Posterior cingulate gyrus (tissue), 11 donors: ENCODE results near the gene GOLGA6L7.
"Not testable (repeated sequence)": the region's sequence is repeated elsewhere in the genome, so short reads cannot be mapped to it uniquely, and the experiment has no call there.

ENCODE experiments used
- DNase-seq, 10 donors: peaks; one replicate each; pipeline versions ENCODE4 v3.0.0 to v3.0.0-alpha.2; 2020 to 2021; ENCODE audit warnings: mixed read lengths in 3 of 10
- intact Hi-C: fragments of 100-400 bp; cut with DNase I; formaldehyde crosslinking; loops from one replicate; pipeline ENCODE4 v1.15.1; 2023

The GOLGA6L7 gene

DNA sequence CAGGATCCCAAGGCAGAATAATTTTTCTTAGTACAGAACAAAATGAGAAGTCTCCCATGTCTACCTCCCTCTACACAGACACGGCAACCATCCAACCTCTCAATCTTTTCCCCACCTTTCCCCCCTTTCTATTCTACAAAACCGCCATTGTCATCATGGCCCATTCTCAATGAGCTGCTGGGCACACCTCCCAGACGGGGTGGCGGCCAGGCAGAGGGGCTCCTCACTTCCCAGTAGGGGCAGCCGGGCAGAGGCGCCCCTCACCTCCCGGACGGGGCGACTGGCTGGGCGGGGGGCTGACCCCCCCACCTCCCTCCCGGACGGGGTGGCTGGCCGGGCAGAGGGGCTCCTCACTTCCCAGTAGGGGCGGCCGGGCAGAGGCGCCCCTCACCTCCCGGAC is 827 bp upstream of the GOLGA6L7 start:
- DNase-seq, result peak in 1 of 10 donors; percentile 52
- intact Hi-C loops, result not testable (repeated sequence)

DNA sequence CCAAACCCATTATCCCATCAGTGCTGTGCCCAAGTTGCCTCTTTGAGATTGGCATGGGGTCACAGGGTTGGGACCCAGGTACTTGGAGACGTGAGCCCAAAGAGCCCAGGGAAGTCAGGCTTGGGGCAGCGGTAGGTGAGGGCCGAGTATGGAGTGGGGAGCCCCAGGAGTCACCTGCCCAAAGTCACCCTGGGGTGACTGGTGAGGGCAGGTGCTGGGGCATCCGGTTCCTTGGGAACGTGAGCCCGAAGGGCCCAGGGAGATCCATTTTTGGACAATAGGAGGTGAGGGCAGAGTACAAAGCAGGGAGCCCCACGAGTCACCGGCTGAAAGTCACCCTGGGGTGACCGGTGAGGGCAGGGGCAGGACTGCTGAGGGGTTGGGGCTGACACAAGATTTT is 485 bp downstream of the GOLGA6L7 start:
- intact Hi-C loops, result not testable (repeated sequence)
- peak in 1 of 10 donors; percentile 65 for DNase-seq

DNA sequence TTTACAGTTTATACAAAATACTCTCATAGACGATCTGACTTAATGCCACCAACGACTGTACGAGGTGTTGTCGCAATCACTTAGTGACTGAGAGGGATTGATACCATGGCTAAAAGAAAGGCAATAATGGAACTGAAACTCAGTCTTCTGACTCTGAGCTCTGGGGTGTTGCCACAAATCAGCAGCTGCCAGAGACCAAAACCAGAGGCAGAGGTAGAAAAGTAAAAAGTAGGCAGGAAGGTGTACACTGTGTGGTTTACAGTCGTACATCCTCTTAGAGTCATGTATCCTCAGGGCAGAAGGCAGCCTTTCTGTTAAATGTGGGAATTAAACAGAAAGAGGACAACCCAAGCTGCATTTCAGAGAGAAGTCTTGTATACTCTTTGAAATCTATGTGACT is 1.2 kb downstream of the GOLGA6L7 start:
- intact Hi-C loops, DNase-seq: not testable (repeated sequence)

DNA sequence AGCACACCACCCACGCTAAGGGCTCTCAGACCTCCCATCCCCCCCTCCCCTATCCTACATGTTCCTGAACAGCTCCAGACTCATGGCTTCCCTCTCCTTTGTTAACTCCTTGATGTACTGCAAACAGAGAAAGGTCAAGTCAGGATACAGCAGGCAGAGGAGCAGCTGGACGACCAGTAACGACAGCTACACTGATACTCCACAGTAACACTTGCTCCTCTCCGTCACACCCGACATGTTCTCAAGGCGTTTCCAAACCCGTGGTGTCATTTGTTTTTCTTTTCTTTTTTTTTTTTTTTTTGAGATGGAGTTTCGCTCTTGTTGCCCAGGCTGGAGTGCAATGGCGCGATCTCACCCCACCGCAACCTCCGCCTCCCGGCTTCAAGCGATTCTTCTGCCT is 4.3 kb downstream of the GOLGA6L7 start:
- not testable (repeated sequence) for DNase-seq

DNA sequence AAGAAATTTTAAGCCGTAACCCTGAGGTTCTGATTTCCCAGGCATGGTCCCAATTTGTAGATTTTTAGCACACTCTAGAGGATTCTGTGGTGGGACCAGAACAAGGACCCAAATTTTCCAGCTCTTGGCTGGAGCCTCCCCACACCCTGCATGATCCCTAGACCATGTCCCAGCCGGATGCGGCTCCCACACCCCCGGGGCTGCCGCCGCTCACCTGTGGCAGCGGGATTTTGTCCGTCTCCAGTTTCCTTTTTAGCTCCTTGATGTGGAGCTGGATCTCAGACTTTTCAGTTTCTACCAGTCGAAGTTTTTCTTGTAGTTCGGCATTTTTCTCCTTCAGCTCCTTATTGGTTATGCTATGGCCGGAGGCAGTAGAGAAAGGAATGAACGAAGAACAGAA is 4.9 kb downstream of the GOLGA6L7 start:
- peak in 1 of 10 donors; percentile 56 for DNase-seq
- intact Hi-C loops, result not testable (repeated sequence)

More for the DNA sequence above, 4.3 kb downstream of the GOLGA6L7 start:
- intact Hi-C loops, result not testable (repeated sequence)

DNA sequence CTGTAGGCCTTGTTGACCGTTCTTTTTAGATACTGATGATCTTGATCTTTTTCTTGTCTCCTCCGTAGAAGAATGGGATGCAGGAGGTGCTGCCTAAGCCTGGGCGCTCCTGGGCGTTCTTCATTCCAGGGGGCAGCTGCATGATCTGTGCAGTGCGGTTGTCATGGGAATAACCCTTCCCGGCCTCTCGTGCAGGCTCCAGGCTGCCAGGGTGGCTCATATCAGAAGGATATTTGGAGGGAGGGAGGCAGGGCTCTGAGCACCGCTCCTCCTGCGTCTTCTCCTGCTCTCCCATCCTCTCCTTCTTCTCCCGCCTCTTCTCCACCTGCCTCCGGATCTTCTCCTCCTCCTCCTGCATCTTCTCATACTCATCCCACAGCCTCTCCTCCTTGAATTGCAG is 6.2 kb downstream of the GOLGA6L7 start:
- intact Hi-C loops, result not testable (repeated sequence)
- peak in 1 of 10 donors; percentile 50 for DNase-seq

DNA sequence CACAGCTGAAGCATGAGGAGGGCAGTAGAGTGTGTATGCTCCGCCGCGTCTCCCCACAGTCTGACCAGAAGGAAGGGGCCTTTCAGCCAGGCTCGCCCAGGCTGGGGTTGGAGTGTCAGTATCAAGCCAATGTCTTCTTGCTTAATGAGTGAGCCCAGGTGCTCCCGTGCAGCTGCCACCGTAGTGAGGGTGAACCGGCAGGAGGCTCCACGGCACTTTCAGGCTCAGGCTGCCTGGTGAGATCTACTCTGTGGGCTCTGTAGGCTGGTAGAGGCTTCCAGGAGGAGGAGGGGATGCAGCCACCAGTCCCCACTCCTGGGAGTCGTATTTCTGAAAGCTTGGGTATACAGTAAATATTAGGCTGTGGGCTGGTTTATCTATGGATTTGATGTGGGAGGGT is 8.2 kb downstream of the GOLGA6L7 start:
- intact Hi-C loops, result not testable (repeated sequence)

DNA sequence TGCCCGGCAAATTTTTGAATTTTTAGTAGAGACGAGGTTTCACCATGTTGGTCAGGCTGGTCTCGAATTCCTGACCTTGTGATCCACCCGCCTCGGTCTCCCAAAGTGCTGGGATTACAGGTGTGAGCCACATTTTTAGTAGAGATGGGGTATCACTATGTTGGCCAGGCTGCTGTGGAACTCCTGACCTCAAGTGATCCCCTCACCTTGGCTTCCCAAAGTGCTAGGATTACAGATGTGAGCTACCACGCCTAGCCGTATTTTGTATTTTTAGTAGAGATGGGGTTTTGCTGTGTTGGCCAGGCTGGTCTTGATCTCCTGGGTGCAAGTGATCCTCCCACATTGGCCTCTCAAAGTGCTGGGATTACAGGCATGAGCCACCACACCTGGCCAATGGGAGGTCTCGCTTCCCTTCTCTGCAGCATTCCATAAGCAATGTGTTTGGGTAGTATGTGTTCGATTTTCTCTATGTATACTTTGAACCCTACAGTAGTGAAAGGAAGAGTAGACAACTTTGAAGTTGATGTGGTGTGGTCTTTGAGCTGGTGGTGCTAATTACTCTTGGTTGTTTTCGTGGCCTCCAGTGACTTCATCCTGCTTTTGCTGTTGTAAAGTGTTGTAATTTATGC is 13.4 kb downstream of the GOLGA6L7 start:
- DNase-seq, intact Hi-C loops: not testable (repeated sequence)

More for the DNA sequence above, 8.2 kb downstream of the GOLGA6L7 start:
- DNase-seq, result not testable (repeated sequence)

DNA sequence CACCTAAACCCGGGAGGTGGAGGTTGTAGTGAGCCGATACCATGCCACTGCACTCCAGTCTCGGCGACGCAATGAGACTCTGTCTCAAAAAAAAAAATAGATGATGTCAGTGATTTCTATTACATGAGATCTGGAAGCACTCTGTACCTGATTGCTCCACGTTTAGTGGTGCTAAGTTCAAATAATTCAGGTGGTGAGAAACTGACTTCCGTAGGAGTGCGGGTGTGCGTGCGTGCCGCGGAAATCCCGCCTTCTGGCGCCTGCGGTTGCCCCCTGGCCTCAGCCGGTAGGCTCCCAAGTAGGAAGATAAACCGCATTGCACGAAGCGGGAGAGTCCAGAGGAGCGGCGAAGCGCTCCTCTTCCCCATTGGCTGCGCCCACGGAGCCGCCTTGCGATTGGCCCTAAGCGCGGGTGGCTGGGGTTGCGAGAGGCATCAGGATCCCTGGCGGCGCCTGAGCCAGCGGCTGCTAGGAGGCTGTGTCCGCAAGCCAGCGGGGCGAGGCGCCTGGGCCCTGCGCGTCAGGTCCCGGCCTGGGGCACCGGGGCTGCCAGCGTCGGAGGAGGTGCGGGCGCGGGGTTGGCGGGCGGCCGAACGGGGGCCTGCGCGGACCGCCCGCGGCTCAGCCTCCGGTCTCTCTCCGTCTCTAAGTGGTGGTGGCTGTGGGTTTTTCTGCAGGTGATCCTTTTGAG is 16.4 kb downstream of the GOLGA6L7 start:
- intact Hi-C loops, result not testable (repeated sequence)
- peak; percentile 85 to 98 (median 89) for DNase-seq

DNA sequence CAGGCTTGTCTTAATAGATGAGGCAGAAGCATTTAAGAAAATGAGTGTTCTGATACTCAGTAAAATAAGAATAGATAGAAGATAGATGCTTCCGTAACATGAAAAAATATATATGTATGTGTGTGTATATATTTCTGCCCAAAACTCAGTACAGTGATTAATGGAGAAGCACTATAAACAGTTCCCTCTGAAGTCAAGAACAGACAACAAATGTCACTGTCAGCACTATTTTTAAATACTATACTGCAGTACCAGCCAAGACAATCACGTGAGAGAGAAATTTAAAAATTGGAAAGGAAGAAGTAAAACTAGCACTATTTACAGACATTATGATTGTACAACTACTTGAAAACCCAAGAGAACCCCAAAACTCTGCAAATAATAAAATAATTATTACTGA is 27.0 kb downstream of the GOLGA6L7 start:
- intact Hi-C loops, DNase-seq: not testable (repeated sequence)

DNA sequence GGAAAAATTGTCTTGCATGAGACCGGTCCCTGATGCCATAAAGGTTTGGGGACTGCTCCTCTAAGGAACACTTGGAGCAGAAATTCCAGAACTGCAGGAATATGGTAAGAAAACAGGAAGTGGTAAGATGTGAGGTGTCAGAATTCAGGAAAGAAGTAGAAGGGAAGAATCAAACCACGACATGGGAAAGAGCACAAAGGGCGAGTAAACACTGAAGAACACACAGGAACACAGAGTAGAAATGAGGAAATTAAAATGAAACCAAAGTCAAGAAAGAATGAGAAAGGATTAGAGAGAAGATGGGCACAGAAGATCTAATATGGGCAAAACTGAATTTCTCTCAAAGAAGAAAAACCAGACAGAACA is 28.5 kb downstream of the GOLGA6L7 start:
- DNase-seq, intact Hi-C loops: not testable (repeated sequence)

DNA sequence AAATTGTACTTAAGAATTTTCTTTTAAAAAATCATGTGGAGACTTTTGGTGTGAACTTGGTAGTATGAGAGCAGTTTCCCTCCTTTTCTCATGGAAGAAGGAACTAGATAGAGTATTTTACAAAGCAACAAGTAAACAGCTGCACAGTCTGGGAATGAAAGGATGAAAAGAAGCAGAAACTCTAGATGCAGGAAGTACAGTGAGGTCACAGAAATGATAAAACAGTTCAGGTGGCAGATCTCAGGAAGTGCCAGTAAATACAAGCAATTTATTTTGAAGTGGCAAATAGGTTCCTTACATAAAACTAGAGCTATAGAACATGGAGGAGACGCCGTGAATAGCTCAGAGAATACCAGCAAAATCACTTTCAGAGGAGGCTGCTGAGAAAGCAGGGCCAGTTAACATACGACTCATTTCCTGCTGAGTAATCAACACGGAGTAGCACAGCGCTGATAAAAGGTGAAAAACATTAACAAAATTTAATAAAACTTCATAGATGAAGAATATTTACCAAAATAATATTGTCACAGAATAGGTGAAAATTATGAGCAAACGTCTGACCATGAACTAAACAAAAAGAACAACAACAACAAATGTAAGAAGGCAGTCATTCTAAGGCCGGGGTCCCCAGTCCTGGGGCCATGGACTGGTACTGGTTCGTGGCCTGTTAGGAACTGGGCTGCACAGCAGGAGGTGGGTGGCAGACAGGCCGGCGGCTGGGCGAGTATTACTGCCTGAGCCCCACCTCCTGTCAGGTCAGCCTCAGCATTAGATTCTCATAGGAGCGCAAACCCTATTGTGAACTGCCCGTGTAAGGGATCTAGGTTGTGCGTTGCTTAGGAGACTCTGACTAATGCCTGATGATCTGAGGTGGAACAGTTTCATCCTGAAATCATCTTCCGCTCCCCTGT is 29.2 kb downstream of the GOLGA6L7 start:
- intact Hi-C loops, DNase-seq: not testable (repeated sequence)

DNA sequence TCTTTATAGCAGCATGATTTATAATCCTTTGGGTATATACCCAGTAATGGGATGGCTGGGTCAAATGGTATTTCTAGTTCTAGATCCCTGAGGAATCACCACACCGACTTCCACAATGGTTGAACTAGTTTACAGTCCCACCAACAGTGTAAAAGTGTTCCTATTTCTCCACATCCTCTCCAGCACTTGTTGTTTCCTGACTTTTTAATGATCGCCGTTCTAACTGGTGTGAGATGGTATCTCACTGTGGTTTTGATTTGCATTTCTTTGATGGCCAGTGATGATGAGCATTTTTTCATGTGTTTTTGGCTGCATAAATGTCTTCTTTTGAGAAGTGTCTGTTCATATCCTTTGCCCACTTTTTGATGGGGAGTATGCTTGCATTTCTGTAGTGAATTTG is 30.3 kb downstream of the GOLGA6L7 start:
- DNase-seq, intact Hi-C loops: not testable (repeated sequence)

DNA sequence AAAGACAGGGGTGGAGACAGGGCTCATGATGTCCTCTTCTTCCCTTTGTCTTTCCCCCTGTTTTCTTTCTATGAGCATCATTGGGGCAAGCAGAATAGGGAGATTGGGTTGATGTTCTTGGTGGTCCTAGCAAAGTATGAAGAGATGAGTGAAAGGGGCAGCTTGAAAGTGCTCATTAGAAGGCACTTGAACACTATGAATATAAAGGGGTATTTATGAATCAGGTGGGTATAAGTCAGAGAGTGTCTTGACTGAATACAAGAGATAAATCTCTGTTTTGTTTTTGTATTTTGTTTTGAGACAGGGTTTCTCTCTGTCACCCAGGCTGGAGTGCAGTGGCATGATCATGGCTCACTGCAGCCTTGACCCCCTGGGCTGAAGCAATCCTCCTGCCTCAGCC is 34.4 kb downstream of the GOLGA6L7 start:
- DNase-seq, intact Hi-C loops: not testable (repeated sequence)

DNA sequence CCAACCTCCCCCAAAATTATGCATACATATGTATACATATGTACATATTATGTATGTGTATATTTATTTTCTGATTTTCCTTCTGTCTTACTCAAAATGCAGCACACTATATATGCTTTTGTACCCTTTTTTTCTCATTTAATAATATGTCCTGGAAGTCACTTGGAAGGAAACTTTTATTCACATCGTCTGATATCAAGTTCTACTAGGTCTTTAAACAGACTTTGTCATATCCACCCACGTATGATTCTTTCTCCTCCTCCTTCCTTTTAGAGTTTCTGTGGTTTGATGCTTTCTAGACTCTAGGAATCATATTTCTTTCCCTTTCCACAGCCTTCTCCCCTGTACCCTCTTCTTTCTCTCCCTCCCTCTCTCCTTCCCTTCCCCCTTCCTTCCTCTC is 35.1 kb downstream of the GOLGA6L7 start:
- DNase-seq, intact Hi-C loops: not testable (repeated sequence)

DNA sequence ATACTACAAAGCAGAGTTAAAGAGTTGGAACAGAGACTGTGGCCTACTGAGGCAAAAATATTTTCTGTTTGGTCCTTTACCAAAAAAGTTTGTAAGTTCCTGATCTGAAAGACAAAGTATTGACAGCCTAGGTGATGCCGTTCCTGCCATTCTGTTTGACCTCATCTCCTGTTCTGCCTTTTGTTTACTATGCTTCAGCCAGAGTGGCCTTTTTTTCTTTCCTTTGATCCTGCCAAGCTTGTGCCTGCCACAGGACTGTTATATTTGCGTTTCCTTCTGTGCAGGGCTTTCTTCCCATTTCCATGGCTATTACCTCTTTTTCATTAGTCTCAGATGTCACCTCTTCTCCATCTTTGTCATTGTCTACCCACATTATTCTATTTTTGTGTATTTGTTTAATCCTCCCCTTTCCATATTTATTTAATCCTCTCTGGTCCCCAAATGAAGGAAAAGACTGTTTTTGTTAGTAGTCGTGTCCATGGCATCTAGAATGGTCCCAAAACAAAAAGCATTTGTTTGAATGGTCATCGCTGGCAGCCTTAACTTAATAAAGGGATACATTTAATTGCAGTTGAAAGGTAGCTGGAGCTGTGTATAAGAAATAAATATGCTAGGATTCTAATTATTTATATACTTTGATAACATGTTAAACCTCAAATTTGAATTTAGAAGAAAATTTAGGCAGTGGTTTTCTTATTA is 36.4 kb downstream of the GOLGA6L7 start:
- DNase-seq, intact Hi-C loops: not testable (repeated sequence)

DNA sequence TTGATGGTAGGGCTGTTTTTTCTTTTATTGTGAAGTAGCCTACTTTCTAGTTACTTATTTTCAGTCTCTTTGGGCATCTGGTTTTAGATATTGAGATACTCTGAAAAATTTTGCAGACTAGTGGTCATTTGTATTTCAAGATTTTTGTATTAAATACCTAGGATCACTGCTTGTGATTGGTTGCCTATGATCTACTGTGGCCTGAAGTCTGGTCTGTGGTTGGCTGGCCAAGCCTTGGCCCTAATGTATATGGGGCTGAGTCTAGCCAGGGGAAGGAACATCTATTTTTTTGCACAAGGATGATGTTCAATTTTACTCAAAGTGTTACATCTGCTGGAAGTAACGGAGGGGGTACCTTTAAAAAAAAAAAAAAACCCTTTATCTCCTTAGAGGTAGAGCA is 38.0 kb downstream of the GOLGA6L7 start:
- DNase-seq, intact Hi-C loops: not testable (repeated sequence)

DNA sequence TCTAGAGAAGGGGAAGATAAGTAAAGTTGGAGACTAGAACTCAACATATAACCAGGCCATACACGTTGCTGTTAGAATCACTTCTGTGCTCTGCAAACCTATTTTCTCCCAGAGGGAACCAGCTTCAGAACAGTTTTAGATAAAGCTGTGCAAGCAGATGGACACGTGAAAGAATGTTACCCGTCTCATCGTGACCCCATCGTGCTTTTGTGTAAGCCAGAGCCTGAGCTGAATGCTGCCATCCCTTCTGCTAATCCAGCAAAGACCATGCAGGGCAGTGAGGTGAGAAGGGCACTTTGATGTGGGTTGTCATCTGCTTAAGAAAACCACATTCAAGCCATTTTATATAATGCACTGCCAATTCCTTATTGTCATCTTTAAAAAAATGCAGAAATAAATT is 40.3 kb downstream of the GOLGA6L7 start:
- intact Hi-C loops, DNase-seq: not testable (repeated sequence)

DNA sequence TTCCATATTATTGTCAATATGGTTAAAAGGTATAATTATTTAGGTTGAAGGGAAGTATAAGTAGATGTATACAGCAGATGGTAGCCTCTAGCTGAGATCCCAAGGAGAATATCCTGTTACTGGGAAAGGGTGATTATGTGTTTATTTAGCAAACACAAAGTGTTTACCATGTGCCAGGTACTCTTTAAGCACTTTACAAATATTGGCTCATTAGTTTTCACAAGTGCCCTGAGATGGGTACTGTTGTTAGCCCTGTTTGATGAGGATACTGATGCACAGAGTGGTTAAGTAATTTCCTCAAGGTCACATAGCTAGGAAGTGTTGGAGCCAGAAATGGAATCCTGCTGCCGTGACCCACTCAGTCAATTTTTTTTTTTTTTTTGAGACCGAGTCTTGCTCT is 48.1 kb downstream of the GOLGA6L7 start:
- intact Hi-C loops, DNase-seq: not testable (repeated sequence)

DNA sequence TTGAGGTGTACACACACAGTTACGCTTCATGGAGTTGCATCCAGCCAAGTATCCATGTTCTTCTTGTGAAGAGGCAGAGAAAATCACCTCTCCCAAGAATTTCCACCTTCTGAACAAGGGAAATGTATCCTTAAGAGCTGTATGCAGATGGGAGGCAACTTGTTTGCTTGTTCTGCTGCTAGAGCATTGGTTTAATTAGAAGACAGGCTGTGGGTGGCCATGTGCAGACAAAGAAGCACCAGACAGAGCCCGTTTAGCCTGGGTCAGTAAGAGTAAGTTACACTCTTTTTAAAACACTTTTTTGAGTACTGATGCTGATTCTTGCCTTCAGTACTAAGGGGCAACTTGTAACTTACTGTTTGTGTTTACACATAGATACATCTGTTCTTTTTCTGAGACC is 50.2 kb downstream of the GOLGA6L7 start:
- intact Hi-C loops, DNase-seq: not testable (repeated sequence)
